NCI-H1436 (cell line): ENCODE measurements around the gene P2RY11.

Experiments used
- DNase-seq: peaks from one replicate; lab custom pipeline; 2025; lab: John Stamatoyannopoulos, UW

The P2RY11 gene

GRCh38 chr19:10141479-10141878, 30.0 kb downstream of the P2RY11 start:
- no peak for DNase-seq

GRCh38 chr19:10141973-10142372, 30.5 kb downstream of the P2RY11 start:
- no peak for DNase-seq

DNA sequence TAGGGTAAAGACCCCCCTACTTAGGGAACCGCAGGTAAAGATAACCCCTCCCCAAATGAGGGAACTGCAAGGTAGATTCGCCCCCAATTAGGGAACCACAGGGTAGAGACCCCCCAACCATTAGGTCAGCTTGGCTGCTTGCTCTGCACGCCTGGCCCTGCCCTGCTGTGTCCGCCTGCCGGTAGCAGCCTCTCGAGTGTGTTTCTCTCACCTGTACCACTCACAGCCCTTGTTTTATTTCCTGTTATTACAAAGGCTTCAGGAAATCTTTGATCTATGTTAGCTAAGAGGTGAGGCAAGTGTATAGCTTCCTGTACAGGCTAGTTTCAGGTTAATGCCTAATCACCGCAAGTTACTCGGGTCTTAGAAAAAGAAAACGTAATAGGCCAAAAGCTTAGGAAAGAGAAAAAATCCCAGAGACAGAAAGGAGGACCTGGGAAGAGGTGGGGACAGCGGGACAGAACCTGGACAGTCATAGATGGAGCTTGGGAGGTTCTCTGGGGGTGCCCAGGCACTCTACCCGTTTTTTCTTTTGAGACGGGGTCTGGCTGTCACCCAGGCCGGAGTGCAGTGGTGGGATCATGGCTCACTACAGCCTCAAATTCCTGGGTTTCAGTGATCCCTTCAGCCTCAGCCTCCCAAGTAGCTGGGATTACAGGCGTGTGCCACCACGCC, 31.3 kb downstream of the P2RY11 start:
- DNase-seq: no peak

DNA sequence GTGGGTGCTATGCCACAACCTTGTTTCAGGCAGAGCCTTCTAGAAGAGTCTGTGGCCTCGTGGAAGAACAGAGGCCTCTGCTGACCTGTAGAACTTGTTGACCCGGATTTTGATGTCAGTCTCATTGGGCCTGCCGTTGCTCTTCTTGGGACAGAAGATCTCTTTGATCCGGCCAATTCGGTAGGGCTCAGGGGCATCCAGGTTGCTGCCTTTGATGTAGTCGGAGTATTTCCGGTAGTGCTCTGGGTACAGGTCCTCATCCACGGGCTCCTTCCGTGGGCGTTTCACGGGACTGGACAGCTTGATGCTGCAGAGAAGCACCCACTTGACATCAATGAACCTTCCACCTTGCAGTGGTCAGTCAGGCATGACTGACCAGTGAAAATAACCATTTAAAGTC, 32.2 kb downstream of the P2RY11 start:
- DNase-seq: no peak

DNA sequence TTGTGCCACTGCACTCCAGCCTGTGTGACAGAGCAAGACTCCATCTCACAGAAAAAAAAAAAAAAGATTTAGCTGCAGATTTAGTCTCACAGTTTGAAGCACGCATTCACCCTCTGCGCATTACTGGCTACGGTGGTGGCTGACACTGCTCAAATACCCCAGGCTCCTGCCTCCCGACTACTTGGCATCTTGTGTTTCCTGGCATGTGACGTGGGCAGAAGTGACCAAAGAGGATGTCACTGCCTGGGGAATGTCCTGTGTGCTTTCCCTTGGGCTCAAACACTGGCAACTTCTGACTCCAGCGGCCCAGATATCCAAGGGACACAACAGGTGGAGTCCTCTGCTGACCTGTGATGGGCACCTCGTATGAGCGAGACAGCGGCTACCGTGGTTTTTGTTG, 32.9 kb downstream of the P2RY11 start:
- DNase-seq: no peak

- no peak for DNase-seq
Observed at GRCh38 chr19:10145031-10145430, 33.5 kb downstream of the P2RY11 start.

GRCh38 chr19:10146142-10146541, 34.6 kb downstream of the P2RY11 start:
- DNase-seq: no peak

- no peak for DNase-seq
Observed at GRCh38 chr19:10149427-10149826, 37.9 kb downstream of the P2RY11 start.

DNA sequence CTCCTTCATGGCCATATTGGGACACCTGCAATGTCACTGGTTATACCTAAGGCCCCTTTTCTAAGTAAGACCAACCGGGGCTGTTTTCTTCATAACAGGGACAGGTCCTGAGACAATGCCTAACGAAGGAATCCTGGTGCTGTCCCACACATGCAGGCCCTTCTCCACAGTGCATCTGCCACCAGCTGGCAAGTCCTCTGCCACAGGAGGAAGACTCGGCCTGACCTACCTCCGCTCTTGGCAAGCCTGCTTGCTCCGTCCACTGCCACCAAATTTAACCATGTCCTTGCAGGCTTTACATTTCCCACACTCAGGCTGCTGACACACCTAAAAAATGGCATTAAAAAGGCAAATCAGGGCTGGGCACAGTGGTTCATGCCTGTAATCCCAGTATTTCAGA, 40.0 kb downstream of the P2RY11 start:
- DNase-seq: no peak

- no peak for DNase-seq
Observed at GRCh38 chr19:10152100-10152499, 40.6 kb downstream of the P2RY11 start.

GRCh38 chr19:10155839-10156238, 44.3 kb downstream of the P2RY11 start:
- DNase-seq: no peak

GRCh38 chr19:10158071-10158470, 46.6 kb downstream of the P2RY11 start:
- DNase-seq: no peak

DNA sequence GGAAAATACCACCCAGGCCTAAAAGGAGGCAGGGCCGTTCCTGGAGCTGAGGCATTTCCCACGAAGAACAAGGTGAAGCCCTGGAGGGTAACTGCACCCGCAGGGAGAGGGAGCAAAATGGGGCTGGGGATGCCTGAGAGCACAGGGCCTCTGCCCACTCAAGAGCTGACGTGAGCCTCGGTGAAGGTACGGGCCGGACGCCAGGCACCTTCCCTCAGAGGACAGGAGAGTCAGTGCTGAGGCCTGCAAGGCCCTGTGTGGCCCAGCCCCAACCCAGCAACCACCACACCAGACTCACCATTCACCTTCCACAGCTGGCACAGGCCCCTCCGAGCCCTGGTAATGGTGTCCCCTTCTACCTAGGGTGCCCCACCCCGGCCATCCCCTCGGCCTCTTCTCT, 47.0 kb downstream of the P2RY11 start:
- no peak for DNase-seq

DNA sequence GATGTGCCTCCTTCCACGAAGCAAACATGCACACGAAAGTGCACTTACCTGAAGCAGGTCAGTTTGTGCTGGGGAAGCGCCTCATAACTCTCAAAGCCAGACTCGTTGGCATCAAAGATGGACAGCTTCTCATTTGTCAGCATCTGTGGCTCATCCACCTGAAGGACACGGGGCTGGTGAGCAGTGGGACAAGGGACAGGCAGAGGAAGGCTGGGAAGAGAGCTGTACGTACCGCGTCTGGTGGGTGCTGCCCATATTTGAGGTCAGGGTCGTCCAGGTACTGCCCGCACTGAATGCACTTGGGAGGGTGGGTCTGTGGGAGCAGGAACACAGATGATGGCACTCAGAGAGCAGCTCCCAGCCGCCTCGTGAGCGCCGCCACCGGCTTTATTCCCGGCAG, 48.1 kb downstream of the P2RY11 start:
- no peak for DNase-seq

GRCh38 chr19:10163536-10163935, 52.0 kb downstream of the P2RY11 start:
- no peak for DNase-seq
